Mammary epithelial cell (primary cell): ENCODE measurements around the gene CDK12.

Experiments
- EZH2 ChIP-seq: IDR thresholded peaks from 2 replicates; pipeline ENCODE4 v1.6.1; 2012; ENCODE audit warnings: low read length, inconsistent platforms, borderline replicate concordance
- TF ChIP-seq, protein P1 (sequence below), 2 donors: IDR thresholded peaks in 1 of 2; conservative IDR thresholded peaks in 1 of 2; 2 replicates each; pipeline ENCODE4 v1.5.1; 2011 to 2012; ENCODE audit warnings: inconsistent platforms in 2 of 2, low read length in 2 of 2, mild to moderate bottlenecking in 2 of 2, control low read depth in 1 of 2, low read depth in 1 of 2; ENCODE audit not compliant: insufficient read depth in 1 of 2; ENCODE audit errors: extremely low read depth in 1 of 2

DNA sequence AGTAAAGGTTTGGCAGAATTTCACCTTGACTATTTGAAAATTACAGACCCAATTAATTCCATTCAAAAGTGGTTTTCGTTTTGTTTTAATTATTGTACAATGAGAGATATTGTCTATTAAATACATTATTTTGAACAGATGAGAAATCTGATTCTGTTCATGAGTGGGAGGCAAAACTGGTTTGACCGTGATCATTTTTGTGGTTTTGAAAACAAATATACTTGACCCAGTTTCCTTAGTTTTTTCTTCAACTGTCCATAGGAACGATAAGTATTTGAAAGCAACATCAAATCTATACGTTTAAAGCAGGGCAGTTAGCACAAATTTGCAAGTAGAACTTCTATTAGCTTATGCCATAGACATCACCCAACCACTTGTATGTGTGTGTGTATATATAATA, 72.6 kb downstream of the CDK12 start:
- TF ChIP-seq, protein P1, sequence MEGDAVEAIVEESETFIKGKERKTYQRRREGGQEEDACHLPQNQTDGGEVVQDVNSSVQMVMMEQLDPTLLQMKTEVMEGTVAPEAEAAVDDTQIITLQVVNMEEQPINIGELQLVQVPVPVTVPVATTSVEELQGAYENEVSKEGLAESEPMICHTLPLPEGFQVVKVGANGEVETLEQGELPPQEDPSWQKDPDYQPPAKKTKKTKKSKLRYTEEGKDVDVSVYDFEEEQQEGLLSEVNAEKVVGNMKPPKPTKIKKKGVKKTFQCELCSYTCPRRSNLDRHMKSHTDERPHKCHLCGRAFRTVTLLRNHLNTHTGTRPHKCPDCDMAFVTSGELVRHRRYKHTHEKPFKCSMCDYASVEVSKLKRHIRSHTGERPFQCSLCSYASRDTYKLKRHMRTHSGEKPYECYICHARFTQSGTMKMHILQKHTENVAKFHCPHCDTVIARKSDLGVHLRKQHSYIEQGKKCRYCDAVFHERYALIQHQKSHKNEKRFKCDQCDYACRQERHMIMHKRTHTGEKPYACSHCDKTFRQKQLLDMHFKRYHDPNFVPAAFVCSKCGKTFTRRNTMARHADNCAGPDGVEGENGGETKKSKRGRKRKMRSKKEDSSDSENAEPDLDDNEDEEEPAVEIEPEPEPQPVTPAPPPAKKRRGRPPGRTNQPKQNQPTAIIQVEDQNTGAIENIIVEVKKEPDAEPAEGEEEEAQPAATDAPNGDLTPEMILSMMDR (conservative IDR thresholded peaks at IDR 0.05 in 1 of 2, IDR thresholded peaks at IDR 0.05 in 1 of 2; ENCODE audit: extremely low read depth in 1 of 2, insufficient read depth in 1 of 2, low read depth in 1 of 2, low read length in 2 of 2), result no peak
- TF ChIP-seq EZH2, result no peak
